GM19397 (cell line): Measurements from ENCODE around the gene SHPK.

Experiments
- ATAC-seq: cut with Tn5 transposase; IDR thresholded peaks from one replicate; pipeline ENCODE4 v1.9.1; 2021; ENCODE audit warnings: mild to moderate bottlenecking, moderate library complexity; ENCODE audit not compliant: unreplicated experiment

Gene SHPK

GRCh38 chr17:3558603-3559269, 77.3 kb downstream of the SHPK start:
- peak; percentile 82 for ATAC-seq
